GM12865 (cell line): ENCODE results near the gene MAP1LC3A.
"Not testable (repeated sequence)": the region's sequence is repeated elsewhere in the genome, so short reads cannot be mapped to it uniquely, and the experiment has no call there.

ENCODE experiments used
- DNase-seq: peaks from one replicate; pipeline ENCODE4 v3.0.0; 2010; ENCODE audit warnings: low read depth
- H3K4me3 ChIP-seq: 2 replicates; pipeline ENCODE4 v1.5.1; 2011; ENCODE audit warnings: mild to moderate bottlenecking, low read depth, low read length, control low read depth
- CTCF ChIP-seq: IDR thresholded peaks from 2 replicates; pipeline ENCODE4 v1.5.1; 2011; ENCODE audit warnings: low read length, control low read depth, low read depth, inconsistent platforms; ENCODE audit not compliant: insufficient read depth; ENCODE audit errors: missing control alignments

MAP1LC3A gene

GRCh38 chr20:34558320-34559218, at the start of gene MAP1LC3A:
MAP1LC3A (plus strand) TSS chr20:34558718; CDS start chr20:34558869, 151 bp downstream.
- peak; percentile 90 for DNase-seq
- H3K4me3 ChIP-seq, result peak within 1 kb of the TSS; percentile 83
- no peak for TF ChIP-seq CTCF

DNA sequence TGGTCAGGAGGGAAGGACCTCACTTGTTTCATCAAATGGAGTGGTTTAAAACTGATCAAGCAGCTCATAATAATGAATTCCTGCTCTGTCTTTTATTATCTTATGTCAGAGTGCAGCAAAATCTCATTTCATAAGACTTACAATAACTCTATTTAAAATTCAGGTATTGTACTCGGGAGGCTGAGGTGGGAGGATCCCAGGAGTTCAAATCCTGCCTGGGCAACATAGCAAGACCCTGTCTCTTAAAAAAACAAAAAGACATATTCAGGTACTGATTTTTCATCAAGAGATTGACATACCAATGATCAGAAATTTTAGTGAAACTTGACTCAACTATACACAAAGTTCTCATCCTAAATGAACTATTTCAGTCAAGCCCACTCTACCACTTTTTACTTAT, 47.9 kb upstream of the MAP1LC3A start:
- no peak overlapping the region for H3K4me3 ChIP-seq
- no peak for TF ChIP-seq CTCF
- no peak for DNase-seq

GRCh38 chr20:34511891-34512265, 46.6 kb upstream of the MAP1LC3A start:
- H3K4me3 ChIP-seq, result no peak overlapping the region
- DNase-seq, result no peak
- TF ChIP-seq CTCF, result no peak

DNA sequence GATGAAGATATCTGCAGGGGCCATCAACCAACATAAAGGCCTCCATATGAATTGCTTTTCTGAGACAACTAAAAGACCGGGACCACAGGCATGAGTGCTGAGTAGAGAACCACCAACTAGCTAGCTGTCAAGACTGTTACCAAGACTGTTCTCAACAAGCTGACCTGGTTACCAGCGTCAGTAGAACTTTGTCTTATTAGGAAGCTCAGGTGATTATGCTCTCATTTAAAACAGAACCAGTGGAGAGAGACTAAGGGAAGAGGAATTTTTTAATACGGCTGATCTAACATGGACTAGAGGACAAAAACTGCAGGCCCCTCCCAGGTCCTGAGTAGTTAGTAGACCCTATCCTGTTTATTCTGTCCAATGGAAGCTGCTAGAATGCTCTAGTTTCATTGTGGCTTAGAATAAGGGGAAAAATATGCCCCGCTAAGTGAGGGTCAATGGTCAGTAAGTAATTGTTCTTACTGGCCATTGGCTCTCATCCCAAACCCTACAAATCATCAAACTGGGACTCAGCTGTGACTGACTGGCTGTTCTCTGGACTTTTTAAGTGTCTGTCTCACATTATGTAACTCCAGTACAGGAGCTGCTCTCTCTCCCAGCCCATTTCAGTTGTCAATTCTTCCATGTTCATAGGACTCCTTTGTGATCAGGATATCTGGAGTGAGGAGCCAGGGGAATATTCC, 46.1 kb upstream of the MAP1LC3A start:
- DNase-seq, result no peak
- no peak for TF ChIP-seq CTCF
- no peak overlapping the region for H3K4me3 ChIP-seq

DNA sequence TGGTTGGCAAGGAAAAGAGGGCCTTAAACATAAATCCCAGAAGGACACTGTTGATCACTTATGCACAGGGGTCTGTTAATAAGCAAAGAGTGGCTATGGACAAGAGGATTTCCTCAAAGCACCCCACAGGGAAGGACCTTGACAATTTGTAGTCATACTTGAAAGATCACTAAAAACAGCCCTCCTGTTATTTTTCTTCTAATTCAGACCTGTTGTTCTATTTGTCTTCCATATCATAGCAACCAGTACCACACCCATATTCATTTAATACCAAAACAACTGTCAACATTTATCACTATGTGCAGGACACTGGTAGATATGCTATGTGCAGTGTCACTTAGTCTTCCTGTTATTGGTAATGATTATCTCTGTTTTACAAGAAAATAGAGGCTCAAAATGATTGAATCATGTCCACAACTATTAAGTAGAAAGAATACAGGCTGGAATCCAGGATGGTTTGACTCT, 45.5 kb upstream of the MAP1LC3A start:
- no peak overlapping the region for H3K4me3 ChIP-seq
- no peak for TF ChIP-seq CTCF
- no peak for DNase-seq

DNA sequence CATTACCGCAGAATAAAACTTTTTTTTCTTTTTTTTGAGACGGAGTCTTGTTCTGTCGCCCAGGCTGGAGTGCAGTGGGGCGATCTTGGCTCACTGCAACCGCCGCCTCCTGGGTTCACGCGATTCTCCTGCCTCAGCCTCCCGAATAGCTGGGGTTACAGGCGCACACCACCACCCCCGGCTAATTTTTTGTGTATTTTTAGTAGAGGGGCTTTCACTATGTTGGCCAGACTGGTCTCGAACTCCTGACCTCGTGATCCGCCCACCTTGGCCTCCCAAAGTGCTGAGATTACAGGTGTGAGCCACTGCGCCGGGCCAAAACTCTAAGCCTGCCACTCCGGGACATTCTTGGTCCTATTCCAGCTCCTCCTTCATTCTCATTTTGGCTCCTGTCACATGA, 44.5 kb upstream of the MAP1LC3A start:
- H3K4me3 ChIP-seq, DNase-seq: not testable (repeated sequence)

- peak overlapping the region; percentile 62 for H3K4me3 ChIP-seq
- DNase-seq, result no peak
Observed at GRCh38 chr20:34514897-34515483, 43.5 kb upstream of the MAP1LC3A start.

More at GRCh38 chr20:34514897-34515483, 43.5 kb upstream of the MAP1LC3A start:
- no peak for TF ChIP-seq CTCF
